Fibroblast of skin of right biceps (primary cell): ENCODE measurements around the gene LYPD1.
A peak's percentile ranks its signal among the peaks of the same experiment; 100 is the strongest.

ENCODE experiments used
- DNase-seq: peaks from one replicate; pipeline ENCODE4 v3.0.0-alpha.2; 2013

Gene LYPD1

GRCh38 chr2:132668189-132668823 lies 1.7 kb downstream of the LYPD1 start:
- DNase-seq: peak; percentile 27

GRCh38 chr2:132667706-132668105 lies 2.3 kb downstream of the LYPD1 start:
- DNase-seq: peak; percentile 53

GRCh38 chr2:132665401-132666140 lies 4.4 kb downstream of the LYPD1 start:
- DNase-seq: no peak

- DNase-seq: no peak
Measured at GRCh38 chr2:132664096-132664495, 5.9 kb downstream of the LYPD1 start.

GRCh38 chr2:132662732-132663131 lies 7.3 kb downstream of the LYPD1 start:
- DNase-seq: no peak

GRCh38 chr2:132659331-132659730 lies 10.7 kb downstream of the LYPD1 start:
- DNase-seq: no peak

- DNase-seq: no peak
Measured at GRCh38 chr2:132656266-132656975, 13.6 kb downstream of the LYPD1 start.

GRCh38 chr2:132654968-132655367 lies 15.0 kb downstream of the LYPD1 start:
- no peak for DNase-seq

- DNase-seq: no peak
Measured at GRCh38 chr2:132654335-132654734, 15.7 kb downstream of the LYPD1 start.

- no peak for DNase-seq
Measured at GRCh38 chr2:132652474-132652873, 17.5 kb downstream of the LYPD1 start.

GRCh38 chr2:132651115-132652045 lies 18.6 kb downstream of the LYPD1 start:
- DNase-seq: peak; percentile 32

GRCh38 chr2:132646540-132647108 lies 23.4 kb downstream of the LYPD1 start:
- DNase-seq: no peak

- no peak for DNase-seq
Measured at GRCh38 chr2:132645722-132646539, 24.1 kb downstream of the LYPD1 start.

GRCh38 chr2:132645176-132645575 lies 24.8 kb downstream of the LYPD1 start:
- no peak for DNase-seq

- no peak for DNase-seq
Measured at GRCh38 chr2:132642415-132642814, 27.6 kb downstream of the LYPD1 start.

GRCh38 chr2:132641819-132642218 lies 28.2 kb downstream of the LYPD1 start:
- no peak for DNase-seq

- no peak for DNase-seq
Measured at GRCh38 chr2:132640116-132640515, 29.9 kb downstream of the LYPD1 start.

- no peak for DNase-seq
Measured at GRCh38 chr2:132638313-132639040, 31.5 kb downstream of the LYPD1 start.

GRCh38 chr2:132636346-132636745 lies 33.7 kb downstream of the LYPD1 start:
- no peak for DNase-seq

- DNase-seq: no peak
Measured at GRCh38 chr2:132633635-132634034, 36.4 kb downstream of the LYPD1 start.
